Mammary epithelial cell (primary cell): ENCODE data around the gene RASSF8.

Experiments used
- EZH2 ChIP-seq: IDR thresholded peaks from 2 replicates; pipeline ENCODE4 v1.6.1; 2012; ENCODE audit warnings: low read length, inconsistent platforms, borderline replicate concordance
- TF ChIP-seq, protein P1 (sequence below), 2 donors: IDR thresholded peaks in 1 of 2; conservative IDR thresholded peaks in 1 of 2; 2 replicates each; pipeline ENCODE4 v1.5.1; 2011 to 2012; ENCODE audit warnings: inconsistent platforms in 2 of 2, low read length in 2 of 2, mild to moderate bottlenecking in 2 of 2, control low read depth in 1 of 2, low read depth in 1 of 2; ENCODE audit not compliant: insufficient read depth in 1 of 2; ENCODE audit errors: extremely low read depth in 1 of 2

DNA sequence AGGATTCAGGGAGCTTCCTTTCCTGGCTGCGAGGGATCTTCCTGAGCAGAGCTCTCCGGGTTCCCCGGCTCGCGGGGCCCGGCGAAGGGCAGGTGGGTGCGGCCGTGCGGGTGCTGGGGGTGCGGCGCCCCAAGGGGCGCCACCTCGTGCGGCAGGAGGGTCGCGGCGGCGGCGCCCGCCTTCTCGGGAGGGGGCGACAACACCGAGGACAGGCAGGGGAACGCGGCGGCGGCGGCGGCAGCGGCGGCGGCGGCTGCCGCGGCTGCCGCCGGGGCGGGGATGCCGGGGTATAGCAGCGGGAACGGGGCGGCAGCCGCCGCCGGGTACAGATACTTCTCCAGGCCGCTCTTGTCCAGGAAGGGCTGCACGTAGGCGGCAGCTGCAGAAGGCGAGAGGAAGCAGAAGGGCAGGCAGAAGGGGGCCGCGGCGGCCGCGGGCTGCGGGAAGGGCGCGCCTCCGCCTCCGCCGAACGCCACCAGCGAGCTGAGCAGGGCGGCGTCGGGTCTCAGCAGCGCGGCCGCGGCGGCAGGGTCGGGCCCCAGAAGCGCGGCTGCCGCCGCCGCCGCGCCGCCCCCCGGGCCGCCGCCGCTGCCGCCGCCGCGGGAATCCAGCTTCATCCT lies 163.7 kb downstream of the RASSF8 start:
- TF ChIP-seq, protein P1, sequence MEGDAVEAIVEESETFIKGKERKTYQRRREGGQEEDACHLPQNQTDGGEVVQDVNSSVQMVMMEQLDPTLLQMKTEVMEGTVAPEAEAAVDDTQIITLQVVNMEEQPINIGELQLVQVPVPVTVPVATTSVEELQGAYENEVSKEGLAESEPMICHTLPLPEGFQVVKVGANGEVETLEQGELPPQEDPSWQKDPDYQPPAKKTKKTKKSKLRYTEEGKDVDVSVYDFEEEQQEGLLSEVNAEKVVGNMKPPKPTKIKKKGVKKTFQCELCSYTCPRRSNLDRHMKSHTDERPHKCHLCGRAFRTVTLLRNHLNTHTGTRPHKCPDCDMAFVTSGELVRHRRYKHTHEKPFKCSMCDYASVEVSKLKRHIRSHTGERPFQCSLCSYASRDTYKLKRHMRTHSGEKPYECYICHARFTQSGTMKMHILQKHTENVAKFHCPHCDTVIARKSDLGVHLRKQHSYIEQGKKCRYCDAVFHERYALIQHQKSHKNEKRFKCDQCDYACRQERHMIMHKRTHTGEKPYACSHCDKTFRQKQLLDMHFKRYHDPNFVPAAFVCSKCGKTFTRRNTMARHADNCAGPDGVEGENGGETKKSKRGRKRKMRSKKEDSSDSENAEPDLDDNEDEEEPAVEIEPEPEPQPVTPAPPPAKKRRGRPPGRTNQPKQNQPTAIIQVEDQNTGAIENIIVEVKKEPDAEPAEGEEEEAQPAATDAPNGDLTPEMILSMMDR (conservative IDR thresholded peaks at IDR 0.05 in 1 of 2, IDR thresholded peaks at IDR 0.05 in 1 of 2; ENCODE audit: extremely low read depth in 1 of 2, insufficient read depth in 1 of 2, low read depth in 1 of 2, low read length in 2 of 2), result no peak
- TF ChIP-seq EZH2, result no peak
